Transverse colon (tissue), 4 donors: Measurements from ENCODE around the gene GTF2H4. TPM values are rescaled to one million over a fixed set of nuclear protein-coding genes. Genes with fewer than 3 reads are reported as not detected.

ENCODE experiments used
- DNase-seq: peaks from one replicate; pipeline ENCODE4 v3.0.0-alpha.2; 2019
- H3K27ac ChIP-seq, 4 donors: fragments of 200-600 bp; sonication (generic); 2 replicates each; pipeline ENCODE4 v1.5.1; 2016 to 2018; ENCODE audit warnings: inconsistent platforms in 4 of 4
- H3K27me3 ChIP-seq: fragments of 200-600 bp; sonication (generic); 2 replicates; pipeline ENCODE4 v1.5.1; 2017; ENCODE audit warnings: inconsistent platforms
- H3K36me3 ChIP-seq, 4 donors: fragments of 200-600 bp; sonication (generic); 2 replicates each; pipeline ENCODE4 v1.5.1; 2017 to 2019; ENCODE audit warnings: inconsistent platforms in 4 of 4
- H3K4me1 ChIP-seq, 4 donors: fragments of 200-600 bp; sonication (generic); 2 replicates each; pipeline ENCODE4 v1.5.1; 2017 to 2020; ENCODE audit warnings: inconsistent platforms in 4 of 4
- H3K4me3 ChIP-seq, 4 donors: fragments of 200-600 bp; sonication (generic); 1 replicate in 1 of 4; 2 replicates in 3 of 4; pipeline versions ENCODE4 v1.5.1 to v1.6.1; 2017 to 2019; ENCODE audit warnings: inconsistent platforms in 4 of 4
- H3K9me3 ChIP-seq, 2 donors: fragments of 200-600 bp; sonication (generic); 2 replicates each; pipeline ENCODE4 v1.5.1; 2017 to 2019; ENCODE audit warnings: inconsistent platforms in 2 of 2
- CTCF ChIP-seq, 5 experiments: fragments of 200-600 bp in 3 of 5; fragments of 450-650 bp in 2 of 5; sonication (generic) in 3 of 5; IDR thresholded peaks; 1 replicate in 2 of 5; 2 replicates in 3 of 5; pipeline ENCODE4 v1.5.1; 2016 to 2017; ENCODE audit warnings: antibody characterized with exemption in 5 of 5, inconsistent platforms in 3 of 5, mild to moderate bottlenecking in 2 of 5, moderate library complexity in 1 of 5
- EP300 ChIP-seq: sonication (generic); formaldehyde crosslinking; IDR thresholded peaks from one replicate; pipeline ENCODE4 v1.6.1; 2017; ENCODE audit warnings: antibody characterized with exemption, low read depth
- POLR2A ChIP-seq: fragments of 450-650 bp; IDR thresholded peaks from one replicate; pipeline ENCODE4 v1.6.1; 2016; ENCODE audit warnings: antibody characterized with exemption, mild to moderate bottlenecking, moderate library complexity
- POLR2AphosphoS5 ChIP-seq, 3 donors: sonication (generic); formaldehyde crosslinking; IDR thresholded peaks; one replicate each; pipeline ENCODE4 v1.6.1; 2016; ENCODE audit warnings: antibody characterized with exemption in 3 of 3
- WGBS, 2 donors: methylation state at CpG; one replicate each; pipeline ENCODE4 v1.1.5; 2018; ENCODE audit warnings: low coverage in 1 of 2; 5-methylcytosine and 5-hydroxymethylcytosine counted together
- in situ Hi-C, 4 donors: fragments of 200-750 bp; cut with MboI; loops; one replicate each; pipeline versions ENCODE4 v1.15.0 to v1.15.1; 2017; ENCODE audit warnings: low sequenced_read_pairs in 3 of 4, low pct_ligation_motif_present in 1 of 4, low pct_unique_long_range_greater_than_20kb in 1 of 4
- intact Hi-C: fragments of 100-400 bp; cut with DNase I; formaldehyde crosslinking; loops from one replicate; pipeline ENCODE4 v1.15.1; 2023; ENCODE audit warnings: low total_unique reads
- total RNA-seq, 4 donors: library from RNA; depleted of rRNA; stranded (reverse); fragments of >200 nt; gene quantifications; one replicate each; pipeline ENCODE4 v1.1.0, GENCODE V29; 2016

Gene GTF2H4
- total RNA-seq, 4 donors from 2014 or later, result 2.0 to 44.5 (median 6.8) TPM

GRCh38 chr6:30885999-30886896 lies 21.8 kb upstream of the GTF2H4 start:
- H3K4me1 ChIP-seq, result peaks cover 31 to 47% (median 35%) of the 10 kb centered on the region in 4 donors
- H3K27ac ChIP-seq, result peak overlapping the region; percentile 89 to 96 (median 94)
- H3K27me3 ChIP-seq, result no peaks in the 10 kb centered on the region
- no peaks in the 10 kb centered on the region for H3K36me3 ChIP-seq
- 29% methylated on average over 18 of the region's 18 CpGs; no CpG with 5 or more reads in 1 of the 2 donors for WGBS, 2 donors
- in situ Hi-C loops, result loop anchor here in 2 of 4 donors (25.0 kb wide), 1 partner anchor 149 kb away; the partner anchor contains the start of genes FLOT1 (in 2 of the 2) and IER3 (in 2 of the 2)
- DNase-seq, result peak; percentile 70
- no peaks in the 10 kb centered on the region for H3K9me3 ChIP-seq
- peak overlapping the region in 3 of 4 donors; percentile 12 to 90 (median 70) for H3K4me3 ChIP-seq
- TF ChIP-seq POLR2AphosphoS5 (IDR thresholded peaks at IDR 0.05) (peak in 2 of 3 donors; percentile 40 to 48), POLR2A (no peak)
- intact Hi-C loops, result loop anchor here (10.0 kb wide), 1 partner anchor 211 kb away; the partner anchor contains the start of gene DHX16

- DNase-seq, result no peak
- Histone ChIP-seq H3K27ac (peak overlapping the region; percentile 89 to 96 (median 94)), H3K4me3 (no peak overlapping the region), H3K27me3 (no peaks in the 10 kb centered on the region), H3K9me3 (no peaks in the 10 kb centered on the region), H3K4me1 (peaks cover 31 to 47% (median 35%) of the 10 kb centered on the region in 4 donors), H3K36me3 (no peaks in the 10 kb centered on the region)
- no peak for TF ChIP-seq POLR2AphosphoS5 (IDR thresholded peaks at IDR 0.05)
- no peak for TF ChIP-seq CTCF (IDR thresholded peaks at IDR 0.05)
- TF ChIP-seq POLR2A, result no peak
- TF ChIP-seq EP300, result no peak
- in situ Hi-C loops, result loop anchor here in 2 of 4 donors (25.0 kb wide), 1 partner anchor 150 kb away; the partner anchor contains the start of genes FLOT1 (in 2 of the 2) and IER3 (in 2 of the 2)
- intact Hi-C loops, result loop anchor here (10.0 kb wide), 1 partner anchor 212 kb away; the partner anchor contains the start of gene DHX16
Observed at GRCh38 chr6:30886897-30887255, 21.1 kb upstream of the GTF2H4 start.

- DNase-seq, result no peak
- in situ Hi-C loops, result loop anchor here in 2 of 4 donors (25.0 kb wide), 1 partner anchor 151 kb away; the partner anchor contains the start of genes FLOT1 (in 2 of the 2) and IER3 (in 2 of the 2)
- WGBS, 2 donors, result 53 to 55% methylated on average over 6 of the region's 6 CpGs
- H3K27me3 ChIP-seq, result no peaks in the 10 kb centered on the region
- TF ChIP-seq EP300, result no peak
- TF ChIP-seq POLR2AphosphoS5 (IDR thresholded peaks at IDR 0.05), result no peak
- TF ChIP-seq CTCF (IDR thresholded peaks at IDR 0.05), result no peak
- TF ChIP-seq POLR2A, result no peak
- intact Hi-C loops, result loop anchor here (10.0 kb wide), 1 partner anchor 213 kb away; the partner anchor contains the start of gene DHX16
- H3K36me3 ChIP-seq, result peaks cover 0 to 12% (median 0%) of the 10 kb centered on the region in 4 donors
- no peak overlapping the region for H3K27ac ChIP-seq
- H3K4me1 ChIP-seq, result peaks cover 22 to 37% (median 26%) of the 10 kb centered on the region in 4 donors
- H3K9me3 ChIP-seq, result no peaks in the 10 kb centered on the region
- H3K4me3 ChIP-seq, result no peak overlapping the region
Observed at GRCh38 chr6:30887901-30888815, 19.8 kb upstream of the GTF2H4 start.

GRCh38 chr6:30888816-30889495 lies 19.1 kb upstream of the GTF2H4 start:
- Histone ChIP-seq H3K9me3 (no peaks in the 10 kb centered on the region), H3K36me3 (peaks cover 0 to 15% (median under 1%) of the 10 kb centered on the region in 4 donors), H3K27me3 (no peaks in the 10 kb centered on the region), H3K4me3 (no peak overlapping the region), H3K27ac (no peak overlapping the region), H3K4me1 (peaks cover 19 to 31% (median 23%) of the 10 kb centered on the region in 4 donors)
- DNase-seq, result no peak
- intact Hi-C loops (loop anchor here (10.0 kb wide), 1 partner anchor 214 kb away; the partner anchor contains the start of gene DHX16), in situ Hi-C loops (loop anchor here in 2 of 4 donors (25.0 kb wide), 1 partner anchor 152 kb away; the partner anchor contains the start of genes FLOT1 (in 2 of the 2) and IER3 (in 2 of the 2))
- 87% methylated on average over 16 of the region's 18 CpGs; no CpG with 5 or more reads in 1 of the 2 donors for WGBS, 2 donors
- TF ChIP-seq CTCF (IDR thresholded peaks at IDR 0.05), result no peak
- no peak for TF ChIP-seq POLR2AphosphoS5 (IDR thresholded peaks at IDR 0.05)
- TF ChIP-seq POLR2A, result no peak
- no peak for TF ChIP-seq EP300
